H9 (cell line): ENCODE data around the gene PRODH2. TPM values are rescaled to one million over a fixed set of nuclear protein-coding genes. Genes with fewer than 3 reads are reported as not detected.

Source experiments
- DNase-seq: peaks from one replicate; pipeline ENCODE4 v3.0.0-alpha.2; 2017
- H2AFZ ChIP-seq: one replicate; pipeline ENCODE4 v1.6.1; 2013; ENCODE audit warnings: mild to moderate bottlenecking, low read length, control low read depth, moderate library complexity
- H2AK5ac ChIP-seq: 2 replicates; pipeline ENCODE4 v1.6.1; 2013; ENCODE audit warnings: low read length, control low read depth, mixed read lengths; ENCODE audit not compliant: insufficient read length
- H2BK120ac ChIP-seq: one replicate; pipeline ENCODE4 v1.6.1; 2013; ENCODE audit warnings: low read depth, mild to moderate bottlenecking, low read length, control low read depth, inconsistent platforms; ENCODE audit not compliant: poor library complexity, severe bottlenecking
- H2BK12ac ChIP-seq: 2 replicates; pipeline ENCODE4 v1.6.1; 2013; ENCODE audit warnings: low read length, control low read depth, mixed read lengths, low read depth; ENCODE audit not compliant: insufficient read length
- H2BK15ac ChIP-seq: 2 replicates; pipeline ENCODE4 v1.6.1; 2013; ENCODE audit warnings: low read depth, low read length, control low read depth
- H2BK20ac ChIP-seq: one replicate; pipeline ENCODE4 v1.6.1; 2013; ENCODE audit warnings: low read depth, mild to moderate bottlenecking, low read length, control low read depth, inconsistent platforms; ENCODE audit not compliant: poor library complexity, severe bottlenecking
- H2BK5ac ChIP-seq: 2 replicates; pipeline ENCODE4 v1.6.1; 2013; ENCODE audit warnings: low read length, control low read depth, mixed read lengths; ENCODE audit not compliant: insufficient read length
- H3K14ac ChIP-seq: 2 replicates; pipeline ENCODE4 v1.6.1; 2013; ENCODE audit warnings: low read length, control low read depth; ENCODE audit not compliant: insufficient read depth
- H3K18ac ChIP-seq: 2 replicates; pipeline ENCODE4 v1.6.1; 2013; ENCODE audit warnings: low read depth, mild to moderate bottlenecking, mixed read lengths, low read length, control low read depth; ENCODE audit not compliant: insufficient read length
- H3K23ac ChIP-seq: 2 replicates; pipeline ENCODE4 v1.6.1; 2013; ENCODE audit warnings: low read length, control low read depth, mixed read lengths, low read depth; ENCODE audit not compliant: insufficient read length
- H3K23me2 ChIP-seq: 2 replicates; pipeline ENCODE4 v1.6.1; 2013; ENCODE audit warnings: low read depth, mild to moderate bottlenecking, mixed read lengths, low read length, control low read depth; ENCODE audit not compliant: insufficient read length, poor library complexity, severe bottlenecking
- H3K27ac ChIP-seq: 2 replicates; pipeline ENCODE4 v1.5.1; 2013; ENCODE audit warnings: low read length, control low read depth, mixed read lengths, low read depth; ENCODE audit not compliant: insufficient read length
- H3K27me3 ChIP-seq: 2 replicates; pipeline ENCODE4 v1.6.1; 2013; ENCODE audit warnings: low read length, control low read depth, inconsistent platforms; ENCODE audit not compliant: insufficient read depth
- H3K4ac ChIP-seq: 2 replicates; pipeline ENCODE4 v1.6.1; 2013; ENCODE audit warnings: low read depth, mild to moderate bottlenecking, control low read depth, inconsistent platforms, low read length, moderate library complexity
- H3K4me1 ChIP-seq: 2 replicates; pipeline ENCODE4 v1.6.1; 2013; ENCODE audit warnings: low read length, control low read depth, inconsistent platforms; ENCODE audit not compliant: insufficient read depth
- H3K4me2 ChIP-seq: 2 replicates; pipeline ENCODE4 v1.6.1; 2013; ENCODE audit warnings: low read length, control low read depth, mixed read lengths; ENCODE audit not compliant: insufficient read length, insufficient read depth
- H3K56ac ChIP-seq: 2 replicates; pipeline ENCODE4 v1.6.1; 2013; ENCODE audit warnings: low read depth, mild to moderate bottlenecking, mixed read lengths, low read length, control low read depth; ENCODE audit not compliant: insufficient read length
- H3K79me1 ChIP-seq: 2 replicates; pipeline ENCODE4 v1.6.1; 2013; ENCODE audit warnings: low read depth, mild to moderate bottlenecking, moderate library complexity, low read length, control low read depth, inconsistent platforms; ENCODE audit not compliant: insufficient read depth, poor library complexity, severe bottlenecking
- H3K79me2 ChIP-seq: 2 replicates; pipeline ENCODE4 v1.6.1; 2013; ENCODE audit warnings: low read length, control low read depth, inconsistent platforms; ENCODE audit not compliant: insufficient read depth
- H3K9ac ChIP-seq: 2 replicates; pipeline ENCODE4 v1.6.1; 2013; ENCODE audit warnings: low read length, control low read depth, mixed read lengths; ENCODE audit not compliant: insufficient read length; ENCODE audit errors: extremely low read depth
- H3K9me3 ChIP-seq: one replicate; pipeline ENCODE4 v1.6.1; 2013; ENCODE audit warnings: low read depth, low read length, inconsistent platforms; ENCODE audit not compliant: control insufficient read depth
- H3T11ph ChIP-seq: one replicate; pipeline ENCODE4 v1.6.1; 2013; ENCODE audit warnings: mild to moderate bottlenecking, low read length, control low read depth, inconsistent platforms
- H4K20me1 ChIP-seq: one replicate; pipeline ENCODE4 v1.6.1; 2013; ENCODE audit not compliant: control insufficient read depth, insufficient read length, insufficient read depth
- H4K5ac ChIP-seq: 2 replicates; pipeline ENCODE4 v1.6.1; 2013; ENCODE audit warnings: low read depth, mild to moderate bottlenecking, mixed read lengths, low read length, control low read depth; ENCODE audit not compliant: insufficient read length
- H4K8ac ChIP-seq: replicated peaks from 2 replicates; pipeline ENCODE4 v1.6.1; 2013; ENCODE audit warnings: low read length, control low read depth, mixed read lengths, low read depth; ENCODE audit not compliant: insufficient read length
- H4K91ac ChIP-seq: 2 replicates; pipeline ENCODE4 v1.6.1; 2013; ENCODE audit warnings: low read depth, mild to moderate bottlenecking, moderate library complexity, mixed read lengths, low read length, control low read depth; ENCODE audit not compliant: insufficient read length
- H3K27ac Mint-ChIP-seq, 3 experiments: 2 replicates in 2 of 3; 3 replicates in 1 of 3; pipeline ENCODE4 v1.8.0; 2020 to 2021; ENCODE audit warnings: mixed read lengths in 3 of 3, mild to moderate bottlenecking in 1 of 3, moderate library complexity in 1 of 3
- H3K27me3 Mint-ChIP-seq: 2 replicates; pipeline ENCODE4 v1.8.0; 2021; ENCODE audit warnings: low read depth, mild to moderate bottlenecking, moderate library complexity, mixed read lengths
- H3K36me3 Mint-ChIP-seq, 3 experiments: 2 replicates in 2 of 3; 3 replicates in 1 of 3; pipeline ENCODE4 v1.8.0; 2020 to 2021; ENCODE audit warnings: low read depth in 3 of 3, mixed read lengths in 3 of 3; ENCODE audit not compliant: insufficient read depth in 1 of 3
- H3K4me1 Mint-ChIP-seq, 2 experiments: 2 replicates each; pipeline ENCODE4 v1.8.0; 2020; ENCODE audit warnings: mixed read lengths in 2 of 2
- H3K4me3 Mint-ChIP-seq, 2 experiments: 2 replicates in 1 of 2; 3 replicates in 1 of 2; pipeline ENCODE4 v1.8.0; 2020 to 2021; ENCODE audit warnings: mild to moderate bottlenecking in 2 of 2, mixed read lengths in 2 of 2, moderate library complexity in 1 of 2
- H3K9me3 Mint-ChIP-seq, 2 experiments: 2 replicates in 1 of 2; 3 replicates in 1 of 2; pipeline ENCODE4 v1.8.0; 2020; ENCODE audit warnings: mild to moderate bottlenecking in 2 of 2, mixed read lengths in 2 of 2, moderate library complexity in 1 of 2
- WGBS: extraction: QIAGEN DNeasy Blood & Tissue Kit; methylation state at CpG from one replicate; pipeline ENCODE4 v1.1.7; 2013; ENCODE audit warnings: missing lambda C conversion rate, low lambda C conversion rate, mixed read lengths; ENCODE audit not compliant: insufficient read length; ENCODE audit errors: extremely low coverage; 5-methylcytosine and 5-hydroxymethylcytosine counted together
- total RNA-seq: library from RNA; stranded (reverse); gene quantifications from 2 replicates; pipeline ENCODE4 v1.2.1, GENCODE V29; 2021
- TF ChIP-seq, protein P1 (sequence below): fragments of 200-600 bp; sonication (generic); conservative IDR thresholded peaks from 3 replicates; pipeline ENCODE4 v1.8.0; 2021; ENCODE audit warnings: antibody characterized with exemption, mild to moderate bottlenecking

PRODH2 gene
- total RNA-seq, 1 experiment from 2014 or later: not detected

DNA sequence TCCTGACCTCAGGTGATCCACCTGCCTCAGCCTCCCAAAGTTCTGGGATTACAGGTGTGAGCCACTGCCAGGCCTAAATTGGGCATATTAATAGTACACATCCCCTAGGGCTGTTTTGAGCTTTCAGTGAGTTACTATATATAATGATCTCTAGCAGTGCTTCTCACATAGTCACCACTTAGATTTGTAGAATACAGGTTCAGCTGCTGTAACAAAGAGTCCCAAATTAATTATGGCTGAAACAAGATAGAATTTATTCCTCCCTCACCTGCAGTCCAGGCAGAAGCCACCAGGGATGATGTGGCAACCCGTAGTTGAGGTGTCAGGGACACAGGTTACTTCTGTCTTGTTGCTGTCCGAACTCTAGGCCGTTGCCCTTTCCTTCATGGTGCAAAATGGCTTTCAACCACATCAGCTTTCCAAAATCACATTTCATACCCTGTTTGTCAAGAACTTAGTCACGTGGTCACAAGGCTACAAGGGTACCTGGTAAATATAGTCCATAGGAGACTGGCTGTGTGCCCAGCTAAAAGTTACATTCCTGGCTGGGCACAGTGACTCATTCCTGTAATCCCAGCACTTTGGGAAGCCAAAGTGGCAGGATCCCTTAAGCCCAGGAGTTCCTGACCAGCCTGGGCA, 51.8 kb downstream of the PRODH2 start:
- WGBS: no CpG with 5 or more reads among the region's 4 CpGs
- no peak overlapping the region for H3K27ac ChIP-seq
- no peak overlapping the region for H3K18ac ChIP-seq
- H2BK12ac ChIP-seq: no peak overlapping the region
- H2BK20ac ChIP-seq: no peak overlapping the region
- H2BK5ac ChIP-seq: no peak overlapping the region
- no peak overlapping the region for H3K9ac ChIP-seq
- H4K91ac ChIP-seq: no peak overlapping the region
- H3K27me3 ChIP-seq: no peaks in the 10 kb centered on the region
- H3T11ph ChIP-seq: no peak overlapping the region
- H4K20me1 ChIP-seq: no peaks in the 10 kb centered on the region
- H3K56ac ChIP-seq: no peak overlapping the region
- Mint-ChIP-seq H3K27me3 (peaks cover 3% of the 10 kb centered on the region; the same call in 1 of the 2 replicates), H3K27ac (no peak overlapping the region), H3K9me3 (no peaks in the 10 kb centered on the region), H3K4me1 (peaks cover 10 to 19% of the 10 kb centered on the region in 2 experiments), H3K4me3 (no peak overlapping the region; a peak in 1 of 5 replicates), H3K36me3 (peaks cover 6 to 41% (median 40%) of the 10 kb centered on the region in 3 experiments; a peak in 6 of 7 replicates)
- no peak overlapping the region for H3K4ac ChIP-seq
- DNase-seq: no peak
- no peak overlapping the region for H4K5ac ChIP-seq
- H3K23ac ChIP-seq: no peak overlapping the region
- no peak overlapping the region for H2BK15ac ChIP-seq
- H3K14ac ChIP-seq: no peak overlapping the region
- no peak overlapping the region for H2AK5ac ChIP-seq
- no peak overlapping the region for H3K4me2 ChIP-seq
- no peaks in the 10 kb centered on the region for H3K79me2 ChIP-seq
- H3K79me1 ChIP-seq: no peaks in the 10 kb centered on the region
- H3K23me2 ChIP-seq: peaks cover 13% of the 10 kb centered on the region
- TF ChIP-seq, protein P1, sequence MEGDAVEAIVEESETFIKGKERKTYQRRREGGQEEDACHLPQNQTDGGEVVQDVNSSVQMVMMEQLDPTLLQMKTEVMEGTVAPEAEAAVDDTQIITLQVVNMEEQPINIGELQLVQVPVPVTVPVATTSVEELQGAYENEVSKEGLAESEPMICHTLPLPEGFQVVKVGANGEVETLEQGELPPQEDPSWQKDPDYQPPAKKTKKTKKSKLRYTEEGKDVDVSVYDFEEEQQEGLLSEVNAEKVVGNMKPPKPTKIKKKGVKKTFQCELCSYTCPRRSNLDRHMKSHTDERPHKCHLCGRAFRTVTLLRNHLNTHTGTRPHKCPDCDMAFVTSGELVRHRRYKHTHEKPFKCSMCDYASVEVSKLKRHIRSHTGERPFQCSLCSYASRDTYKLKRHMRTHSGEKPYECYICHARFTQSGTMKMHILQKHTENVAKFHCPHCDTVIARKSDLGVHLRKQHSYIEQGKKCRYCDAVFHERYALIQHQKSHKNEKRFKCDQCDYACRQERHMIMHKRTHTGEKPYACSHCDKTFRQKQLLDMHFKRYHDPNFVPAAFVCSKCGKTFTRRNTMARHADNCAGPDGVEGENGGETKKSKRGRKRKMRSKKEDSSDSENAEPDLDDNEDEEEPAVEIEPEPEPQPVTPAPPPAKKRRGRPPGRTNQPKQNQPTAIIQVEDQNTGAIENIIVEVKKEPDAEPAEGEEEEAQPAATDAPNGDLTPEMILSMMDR: no peak
- H2AFZ ChIP-seq: no peak overlapping the region
- H3K4me1 ChIP-seq: no peaks in the 10 kb centered on the region
- no peaks in the 10 kb centered on the region for H3K9me3 ChIP-seq
- H4K8ac ChIP-seq: no peak overlapping the region
- no peak overlapping the region for H2BK120ac ChIP-seq
